ENCODE measurements around the gene NXT1. TPM values are rescaled to one million over a fixed set of nuclear protein-coding genes. Genes with fewer than 3 reads are reported as not detected.
A peak's percentile ranks its signal among the peaks of the same experiment; 100 is the strongest.

Gene NXT1
- total RNA-seq, 6 experiments from 2014 or later = 3.8 to 11.2 (median 6.1) TPM

GRCh38 chr20:23327617-23328333 lies 22.8 kb upstream of the NXT1 start:
- intact Hi-C loops (cut with DNase I) = no loop called here
- Histone ChIP-seq H3K27ac (no peak overlapping the region), H3K36me3 (no peaks in the 10 kb centered on the region), H3K4me3 (no peak overlapping the region), H3K4me1 (no peaks in the 10 kb centered on the region), H3K27me3 (no peaks in the 10 kb centered on the region), H3K9me3 (no peaks in the 10 kb centered on the region)
- TF ChIP-seq CTCF (IDR thresholded peaks at IDR 0.05) = no peak
- TF ChIP-seq POLR2A (IDR thresholded peaks at IDR 0.05) = no peak
- WGBS (ENCODE audit: insufficient coverage, low coverage, low lambda C conversion rate, missing lambda C conversion rate) = 100% methylated on average over 1 of the region's 15 CpGs
- DNase-seq (no peak), ATAC-seq (no peak)

GRCh38 chr20:23331450-23332350 lies 18.9 kb upstream of the NXT1 start:
- intact Hi-C loops (cut with DNase I) = no loop called here
- 53% methylated on average over 7 of the region's 8 CpGs for WGBS (ENCODE audit: insufficient coverage, low coverage, low lambda C conversion rate, missing lambda C conversion rate)
- peak in 2 of 4 donors; percentile 43 to 51 for ATAC-seq
- Histone ChIP-seq H3K4me3 (no peak overlapping the region), H3K27ac (no peak overlapping the region), H3K4me1 (no peaks in the 10 kb centered on the region), H3K36me3 (no peaks in the 10 kb centered on the region), H3K9me3 (no peaks in the 10 kb centered on the region), H3K27me3 (no peaks in the 10 kb centered on the region)
- TF ChIP-seq POLR2A (IDR thresholded peaks at IDR 0.05) = no peak
- no peak for TF ChIP-seq CTCF (IDR thresholded peaks at IDR 0.05)
- no peak for DNase-seq

- TF ChIP-seq POLR2A (IDR thresholded peaks at IDR 0.05) = no peak
- no peak for TF ChIP-seq CTCF (IDR thresholded peaks at IDR 0.05)
- Histone ChIP-seq H3K27me3 (no peaks in the 10 kb centered on the region), H3K36me3 (no peaks in the 10 kb centered on the region), H3K4me1 (no peaks in the 10 kb centered on the region), H3K4me3 (no peak overlapping the region), H3K27ac (no peak overlapping the region), H3K9me3 (no peaks in the 10 kb centered on the region)
- 39% methylated on average over 2 of the region's 2 CpGs for WGBS (ENCODE audit: insufficient coverage, low coverage, low lambda C conversion rate, missing lambda C conversion rate)
- ATAC-seq (no peak), DNase-seq (no peak)
- intact Hi-C loops (cut with DNase I) = no loop called here
Observed at GRCh38 chr20:23332467-23332866, 18.1 kb upstream of the NXT1 start.

GRCh38 chr20:23334111-23334510 lies 16.5 kb upstream of the NXT1 start:
- intact Hi-C loops (cut with DNase I) = no loop called here
- ATAC-seq = no peak
- no peak overlapping the region for H3K4me3 ChIP-seq
- no peaks in the 10 kb centered on the region for H3K27me3 ChIP-seq
- 17% methylated on average over 2 of the region's 3 CpGs for WGBS (ENCODE audit: insufficient coverage, low coverage, low lambda C conversion rate, missing lambda C conversion rate)
- H3K36me3 ChIP-seq = no peaks in the 10 kb centered on the region
- TF ChIP-seq CTCF (IDR thresholded peaks at IDR 0.05) (no peak), POLR2A (IDR thresholded peaks at IDR 0.05) (no peak)
- no peaks in the 10 kb centered on the region for H3K9me3 ChIP-seq
- H3K4me1 ChIP-seq = no peaks in the 10 kb centered on the region
- H3K27ac ChIP-seq = no peak overlapping the region
- DNase-seq = no peak
